Nephron progenitor cell (in vitro differentiated cells): ENCODE data around the gene CEP112.
"Not testable (repeated sequence)": the region's sequence is repeated elsewhere in the genome, so short reads cannot be mapped to it uniquely, and the experiment has no call there.

ENCODE experiments used
- DNase-seq: peaks from one replicate; pipeline ENCODE4 v3.0.0; 2021
- H3K27ac Mint-ChIP-seq: 2 replicates; pipeline ENCODE4 v1.8.0; 2021; ENCODE audit warnings: mild to moderate bottlenecking, moderate library complexity, mixed read lengths
- H3K27me3 Mint-ChIP-seq: 2 replicates; pipeline ENCODE4 v1.8.0; 2021; ENCODE audit warnings: mild to moderate bottlenecking, low read depth, mixed read lengths; ENCODE audit not compliant: poor library complexity
- H3K36me3 Mint-ChIP-seq: 2 replicates; pipeline ENCODE4 v1.8.0; 2021; ENCODE audit warnings: low read depth, mixed read lengths
- H3K4me1 Mint-ChIP-seq: 2 replicates; pipeline ENCODE4 v1.8.0; 2021; ENCODE audit warnings: mixed read lengths
- H3K4me3 Mint-ChIP-seq: 2 replicates; pipeline ENCODE4 v1.8.0; 2021; ENCODE audit warnings: mild to moderate bottlenecking, moderate library complexity, mixed read lengths
- H3K9me3 Mint-ChIP-seq: 2 replicates; pipeline ENCODE4 v1.8.0; 2021; ENCODE audit warnings: mild to moderate bottlenecking, moderate library complexity, mixed read lengths
- TF ChIP-seq, protein P1 (sequence below): fragments of 200-600 bp; sonication (generic); IDR thresholded peaks from 2 replicates; pipeline ENCODE4 v1.5.0; 2021; ENCODE audit warnings: antibody characterized with exemption

Gene CEP112

DNA sequence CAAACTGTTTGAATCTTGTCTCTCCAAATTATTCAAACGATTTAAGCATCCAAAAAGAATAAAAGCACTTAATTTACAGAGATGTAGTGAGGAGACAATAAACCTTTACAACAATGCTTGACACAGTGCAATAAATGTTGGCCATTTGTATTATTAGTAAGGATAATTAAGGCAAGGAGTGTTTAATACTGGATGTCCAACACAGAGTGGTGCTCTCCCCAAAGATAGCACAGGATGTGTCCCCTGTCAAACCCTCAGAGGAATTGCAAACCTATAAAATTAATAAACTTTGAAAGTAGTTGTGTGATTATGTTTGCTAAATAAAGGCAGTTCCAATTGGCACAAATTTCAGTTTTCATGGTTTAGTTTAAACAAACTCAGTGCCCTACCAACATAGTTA lies 377.5 kb downstream of the CEP112 start:
- no peak overlapping the region for H3K27ac Mint-ChIP-seq
- H3K36me3 Mint-ChIP-seq: peaks cover 21% of the 10 kb centered on the region
- H3K4me1 Mint-ChIP-seq: no peaks in the 10 kb centered on the region
- no peaks in the 10 kb centered on the region for H3K27me3 Mint-ChIP-seq
- no peak overlapping the region for H3K4me3 Mint-ChIP-seq
- H3K9me3 Mint-ChIP-seq: peaks cover 14% of the 10 kb centered on the region
- no peak for DNase-seq
- TF ChIP-seq, protein P1, sequence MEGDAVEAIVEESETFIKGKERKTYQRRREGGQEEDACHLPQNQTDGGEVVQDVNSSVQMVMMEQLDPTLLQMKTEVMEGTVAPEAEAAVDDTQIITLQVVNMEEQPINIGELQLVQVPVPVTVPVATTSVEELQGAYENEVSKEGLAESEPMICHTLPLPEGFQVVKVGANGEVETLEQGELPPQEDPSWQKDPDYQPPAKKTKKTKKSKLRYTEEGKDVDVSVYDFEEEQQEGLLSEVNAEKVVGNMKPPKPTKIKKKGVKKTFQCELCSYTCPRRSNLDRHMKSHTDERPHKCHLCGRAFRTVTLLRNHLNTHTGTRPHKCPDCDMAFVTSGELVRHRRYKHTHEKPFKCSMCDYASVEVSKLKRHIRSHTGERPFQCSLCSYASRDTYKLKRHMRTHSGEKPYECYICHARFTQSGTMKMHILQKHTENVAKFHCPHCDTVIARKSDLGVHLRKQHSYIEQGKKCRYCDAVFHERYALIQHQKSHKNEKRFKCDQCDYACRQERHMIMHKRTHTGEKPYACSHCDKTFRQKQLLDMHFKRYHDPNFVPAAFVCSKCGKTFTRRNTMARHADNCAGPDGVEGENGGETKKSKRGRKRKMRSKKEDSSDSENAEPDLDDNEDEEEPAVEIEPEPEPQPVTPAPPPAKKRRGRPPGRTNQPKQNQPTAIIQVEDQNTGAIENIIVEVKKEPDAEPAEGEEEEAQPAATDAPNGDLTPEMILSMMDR: no peak

DNA sequence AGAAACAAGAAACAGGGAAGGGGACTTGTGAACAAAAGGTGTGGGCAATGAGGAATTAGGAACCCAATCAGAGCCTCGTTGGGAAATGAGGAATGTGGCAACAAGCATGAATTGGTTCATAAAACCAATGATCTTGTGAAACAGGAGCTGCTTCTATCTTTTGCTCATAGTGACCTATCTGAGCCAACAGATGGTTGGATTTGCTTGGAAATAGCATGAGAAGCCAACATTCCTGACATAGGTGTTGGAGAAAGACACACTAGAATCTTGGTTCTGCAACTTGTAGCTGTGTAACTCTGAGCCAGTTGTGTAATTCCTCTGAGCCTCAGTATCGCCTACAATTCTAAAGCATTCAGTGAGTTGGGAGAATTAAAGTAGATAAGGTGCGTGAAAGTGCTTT lies 378.6 kb downstream of the CEP112 start:
- H3K36me3 Mint-ChIP-seq: peaks cover 32% of the 10 kb centered on the region
- H3K27me3 Mint-ChIP-seq: no peaks in the 10 kb centered on the region
- DNase-seq: no peak
- H3K9me3 Mint-ChIP-seq: peaks cover 25% of the 10 kb centered on the region
- no peaks in the 10 kb centered on the region for H3K4me1 Mint-ChIP-seq
- no peak overlapping the region for H3K27ac Mint-ChIP-seq
- H3K4me3 Mint-ChIP-seq: no peak overlapping the region
- TF ChIP-seq, protein P1: no peak

DNA sequence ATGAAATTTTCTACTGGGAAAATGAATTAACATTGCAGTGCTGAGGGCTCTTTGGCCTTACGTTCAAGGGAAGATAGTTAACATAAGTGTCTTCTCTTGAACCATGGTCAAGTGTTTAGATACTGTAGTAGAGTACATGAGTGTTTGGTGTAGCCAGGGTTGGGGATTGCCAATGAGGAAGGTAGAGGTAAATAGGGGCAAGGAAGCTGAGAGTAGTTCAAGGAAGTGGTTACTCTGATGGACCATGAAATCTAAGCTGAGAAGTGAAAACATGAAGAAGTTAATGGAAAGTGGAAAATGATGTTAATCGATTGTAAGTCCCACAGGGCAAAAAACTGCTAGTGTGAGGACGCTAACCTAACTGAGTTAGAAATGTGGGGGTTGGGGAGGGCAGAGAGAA lies 380.9 kb downstream of the CEP112 start:
- no peaks in the 10 kb centered on the region for H3K4me1 Mint-ChIP-seq
- H3K27me3 Mint-ChIP-seq: no peaks in the 10 kb centered on the region
- no peak overlapping the region for H3K27ac Mint-ChIP-seq
- no peak overlapping the region for H3K4me3 Mint-ChIP-seq
- peaks cover 53% of the 10 kb centered on the region for H3K36me3 Mint-ChIP-seq
- TF ChIP-seq, protein P1: no peak
- no peak for DNase-seq
- H3K9me3 Mint-ChIP-seq: peaks cover 47% of the 10 kb centered on the region

DNA sequence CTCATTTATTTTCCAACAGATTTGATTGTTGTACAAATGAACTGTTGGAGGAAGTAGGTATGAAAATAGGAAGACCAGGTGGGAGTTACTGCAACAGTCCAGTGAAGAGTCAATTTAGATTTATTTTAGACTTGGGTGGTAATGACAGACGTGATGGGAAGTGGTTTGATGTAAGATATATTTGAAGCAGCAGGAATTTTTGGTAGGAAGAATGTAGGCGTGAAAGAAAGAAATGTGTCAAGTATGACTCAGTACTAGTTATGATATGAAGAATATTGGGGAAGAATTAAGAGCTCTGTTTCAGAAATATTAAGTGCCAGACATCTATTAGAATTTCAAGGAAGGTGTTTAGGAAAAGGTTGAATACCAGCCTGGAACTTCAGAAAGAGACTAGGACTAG lies 382.6 kb downstream of the CEP112 start:
- no peak overlapping the region for H3K4me3 Mint-ChIP-seq
- H3K27ac Mint-ChIP-seq: no peak overlapping the region
- H3K27me3 Mint-ChIP-seq: no peaks in the 10 kb centered on the region
- peaks cover 53% of the 10 kb centered on the region for H3K9me3 Mint-ChIP-seq
- DNase-seq: no peak
- peaks cover 58% of the 10 kb centered on the region for H3K36me3 Mint-ChIP-seq
- no peaks in the 10 kb centered on the region for H3K4me1 Mint-ChIP-seq
- TF ChIP-seq, protein P1: no peak

DNA sequence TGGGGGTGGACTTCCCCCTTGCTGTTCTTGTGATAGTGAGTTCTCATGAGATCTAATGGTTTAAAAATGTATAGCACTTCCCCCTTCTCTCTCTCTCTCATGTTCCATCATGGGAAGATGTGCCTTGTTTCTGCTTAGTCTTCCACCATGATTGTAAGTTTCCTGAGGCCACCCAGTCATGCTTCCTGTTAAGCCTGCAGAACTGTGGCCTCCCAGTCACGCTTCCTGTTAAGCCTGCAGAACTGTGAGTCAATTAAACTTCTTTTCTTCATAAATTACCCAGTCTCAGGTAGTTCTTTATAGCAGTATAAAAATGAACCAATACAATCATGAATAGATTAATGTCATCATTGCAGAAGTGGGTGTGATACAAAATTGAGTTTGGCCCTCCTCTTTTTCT lies 383.4 kb downstream of the CEP112 start:
- not testable (repeated sequence) for DNase-seq, H3K27me3 Mint-ChIP-seq, H3K4me1 Mint-ChIP-seq, H3K27ac Mint-ChIP-seq, H3K4me3 Mint-ChIP-seq
- H3K9me3 Mint-ChIP-seq: peaks cover 55% of the 10 kb centered on the region
- peaks cover 60% of the 10 kb centered on the region for H3K36me3 Mint-ChIP-seq

DNA sequence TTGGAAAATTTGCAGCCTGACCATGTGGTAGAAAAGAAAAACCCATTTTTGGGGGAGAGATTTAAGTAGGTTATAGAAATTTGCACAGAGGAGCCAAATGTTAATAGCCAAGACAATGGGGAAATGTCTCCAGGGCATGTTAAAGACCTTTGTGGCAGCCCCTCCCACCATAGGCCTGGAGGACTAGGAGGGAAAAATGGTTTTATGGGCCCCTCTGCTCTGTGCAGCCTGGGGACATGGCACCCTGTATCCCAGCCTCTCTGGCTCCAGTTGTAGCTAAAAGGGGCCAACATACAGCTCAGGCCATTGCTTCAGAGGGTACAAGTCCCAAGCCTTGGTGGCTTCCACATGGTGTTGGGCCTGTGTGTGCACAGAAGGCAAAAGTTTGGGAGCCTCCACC lies 384.6 kb downstream of the CEP112 start:
- H3K9me3 Mint-ChIP-seq: peaks cover 64% of the 10 kb centered on the region
- no peaks in the 10 kb centered on the region for H3K27me3 Mint-ChIP-seq
- TF ChIP-seq, protein P1: no peak
- H3K4me3 Mint-ChIP-seq: no peak overlapping the region
- H3K36me3 Mint-ChIP-seq: peaks cover 70% of the 10 kb centered on the region
- DNase-seq: no peak
- no peak overlapping the region for H3K27ac Mint-ChIP-seq
- no peaks in the 10 kb centered on the region for H3K4me1 Mint-ChIP-seq
